ENCODE data around the gene FGF3.

FGF3 gene

DNA sequence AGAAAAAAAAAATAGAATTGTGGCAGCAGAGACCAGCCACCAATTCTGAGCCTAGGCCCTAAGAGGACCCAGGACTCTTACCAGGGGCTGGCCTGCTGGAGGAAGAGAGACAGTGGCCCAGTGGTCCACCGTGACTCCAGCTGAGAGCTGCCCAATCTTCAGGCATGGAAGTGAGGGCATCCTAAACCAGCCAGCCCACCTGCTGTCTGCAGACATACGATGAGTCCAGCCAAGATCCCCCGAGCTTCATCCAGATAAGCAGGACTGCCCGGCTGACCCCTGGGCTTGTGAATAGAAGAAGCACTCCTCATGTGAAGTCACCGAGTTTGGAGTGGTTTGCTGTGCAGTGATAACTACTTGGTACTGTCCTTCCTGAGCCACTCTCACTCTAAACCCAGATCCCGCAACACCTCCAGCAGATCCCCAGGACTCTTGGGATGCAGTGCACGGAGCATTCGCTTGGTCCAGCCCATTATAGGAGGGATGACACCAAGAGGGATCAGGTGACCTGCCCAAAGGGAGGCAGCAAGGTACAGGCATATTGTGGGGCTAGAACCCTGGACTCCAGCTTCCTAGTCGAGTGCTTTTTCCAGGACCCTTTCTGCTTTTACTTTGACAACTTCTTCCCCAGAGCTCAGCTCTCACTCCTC lies 41.7 kb upstream of the FGF3 start:
- Mint-ChIP-seq H3K4me3 (no peak overlapping the region), H3K27me3 (peaks cover 27 to 34% of the 10 kb centered on the region in 2 donors), H3K9me3 (peaks cover 0 to 1% of the 10 kb centered on the region in 2 donors), H3K36me3 (no peaks in the 10 kb centered on the region), H3K4me1 (peaks cover 0 to 3% of the 10 kb centered on the region in 2 donors), H3K27ac (no peak overlapping the region)
- ATAC-seq (replicated peaks), result no peak
- no peak for DNase-seq

DNA sequence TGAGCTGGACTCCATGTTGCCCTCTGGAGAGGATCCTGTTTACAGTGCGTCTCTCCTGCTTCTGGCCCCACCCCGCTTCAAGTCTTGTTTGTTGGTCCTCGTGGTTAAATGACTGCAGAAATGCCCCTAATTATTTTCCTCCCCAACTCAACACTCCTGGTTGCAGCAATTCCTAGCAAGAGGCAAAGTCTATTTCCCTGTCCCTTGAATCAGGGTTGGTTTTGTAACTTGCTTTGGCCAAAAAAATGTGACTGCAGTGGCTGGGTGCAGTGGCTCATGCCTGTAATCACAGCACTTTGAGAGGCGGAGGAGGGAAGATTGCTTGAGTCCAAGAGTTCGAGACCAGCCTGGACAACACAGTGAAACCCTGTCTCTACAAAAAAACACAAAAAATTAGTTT lies 41.0 kb upstream of the FGF3 start:
- Mint-ChIP-seq H3K27ac (no peak overlapping the region), H3K4me1 (peaks cover 0 to 3% of the 10 kb centered on the region in 2 donors), H3K4me3 (no peak overlapping the region), H3K36me3 (no peaks in the 10 kb centered on the region), H3K27me3 (peaks cover 25 to 34% of the 10 kb centered on the region in 2 donors), H3K9me3 (peaks cover 0 to 1% of the 10 kb centered on the region in 2 donors)
- DNase-seq (no peak), ATAC-seq (replicated peaks) (no peak)

- no peak overlapping the region for H3K4me3 Mint-ChIP-seq
- peaks cover 0 to 1% of the 10 kb centered on the region in 2 donors for H3K9me3 Mint-ChIP-seq
Observed at GRCh38 chr11:69859275-69859934, 40.2 kb upstream of the FGF3 start.

GRCh38 chr11:69855421-69855820 lies 36.2 kb upstream of the FGF3 start:
- no peak overlapping the region for H3K4me3 Mint-ChIP-seq
- peaks cover 0 to 1% of the 10 kb centered on the region in 2 donors for H3K9me3 Mint-ChIP-seq
- no peaks in the 10 kb centered on the region for H3K36me3 Mint-ChIP-seq
- H3K4me1 Mint-ChIP-seq, result peaks cover 0 to 3% of the 10 kb centered on the region in 2 donors
- H3K27ac Mint-ChIP-seq, result no peak overlapping the region
- H3K27me3 Mint-ChIP-seq, result peaks cover 16 to 20% of the 10 kb centered on the region in 2 donors
- no peak for DNase-seq
- no peak for ATAC-seq (replicated peaks)

More at GRCh38 chr11:69859275-69859934, 40.2 kb upstream of the FGF3 start:
- Mint-ChIP-seq H3K36me3 (no peaks in the 10 kb centered on the region), H3K4me1 (peaks cover 0 to 3% of the 10 kb centered on the region in 2 donors), H3K27ac (no peak overlapping the region), H3K27me3 (peaks cover 26 to 28% of the 10 kb centered on the region in 2 donors)
- ATAC-seq (replicated peaks) (no peak), DNase-seq (no peak)

DNA sequence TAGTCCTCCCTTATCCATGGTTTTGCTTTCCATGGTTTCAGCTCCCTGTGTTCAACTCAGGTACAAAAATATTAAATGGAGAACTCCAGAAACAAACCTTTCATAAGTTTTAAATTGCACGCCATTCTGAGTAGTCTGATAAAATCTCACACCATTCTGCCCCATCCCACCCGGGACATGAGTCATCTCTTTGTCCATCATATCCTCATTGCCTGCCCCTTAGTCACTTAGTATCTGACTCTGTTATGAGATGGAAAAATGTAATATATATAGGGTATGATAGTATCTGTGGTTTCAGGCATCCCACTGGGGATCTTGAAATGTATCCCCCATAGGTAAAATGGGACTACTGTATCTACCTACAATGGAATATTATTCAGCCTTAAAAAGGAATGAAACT lies 35.5 kb upstream of the FGF3 start:
- Mint-ChIP-seq H3K27me3 (peaks cover 21 to 24% of the 10 kb centered on the region in 2 donors), H3K4me1 (peaks cover 0 to 3% of the 10 kb centered on the region in 2 donors), H3K9me3 (peaks cover 0 to 1% of the 10 kb centered on the region in 2 donors), H3K27ac (no peak overlapping the region), H3K4me3 (no peak overlapping the region), H3K36me3 (no peaks in the 10 kb centered on the region)
- ATAC-seq (replicated peaks), result no peak
- no peak for DNase-seq

DNA sequence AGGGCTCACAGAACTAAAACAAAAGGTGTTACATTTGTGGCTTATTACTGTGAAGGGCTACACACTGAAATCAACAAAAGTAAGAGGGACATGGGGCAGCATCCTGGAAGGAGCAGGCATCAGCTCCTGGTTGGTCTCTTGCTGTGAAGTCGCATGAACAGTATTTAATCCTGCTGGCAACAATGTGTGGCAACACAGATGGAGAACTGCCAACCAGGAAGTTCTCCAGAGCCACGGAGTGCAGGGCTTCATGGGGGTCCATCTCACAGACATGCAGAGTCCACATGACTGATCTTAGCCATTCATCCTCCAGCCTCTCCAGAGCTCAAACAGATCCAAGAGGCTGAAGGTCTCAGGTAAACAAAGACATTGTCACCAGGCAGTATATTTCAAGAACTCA lies 32.8 kb upstream of the FGF3 start:
- DNase-seq (no peak), ATAC-seq (replicated peaks) (no peak)
- Mint-ChIP-seq H3K27me3 (peaks cover 26% of the 10 kb centered on the region in 2 donors), H3K9me3 (peaks cover 2 to 3% of the 10 kb centered on the region in 2 donors), H3K27ac (no peak overlapping the region), H3K4me3 (no peak overlapping the region), H3K36me3 (no peaks in the 10 kb centered on the region), H3K4me1 (no peaks in the 10 kb centered on the region)

DNA sequence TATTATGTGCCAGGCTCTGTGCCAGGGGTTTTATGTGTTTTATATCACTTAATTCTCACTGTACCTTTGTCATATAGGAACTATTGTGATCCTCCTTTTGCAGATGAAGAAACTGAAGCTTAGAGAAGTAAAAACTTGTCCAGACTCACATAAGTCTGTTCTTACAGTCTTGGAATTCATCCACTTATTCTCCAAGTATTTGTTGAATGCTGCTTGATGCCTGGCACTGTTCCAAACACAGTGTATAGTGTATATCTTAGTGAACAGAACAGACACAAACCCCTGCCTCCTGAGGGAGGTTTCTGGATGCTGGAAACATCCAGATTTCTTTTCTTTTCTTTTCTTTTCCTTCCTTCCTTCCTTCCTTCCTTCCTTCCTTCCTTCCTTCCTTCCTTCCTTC lies 29.0 kb upstream of the FGF3 start:
- ATAC-seq (replicated peaks) (no peak), DNase-seq (no peak)
- H3K27me3 Mint-ChIP-seq, result peaks cover 17 to 26% of the 10 kb centered on the region in 2 donors
- H3K27ac Mint-ChIP-seq, result no peak overlapping the region
- H3K36me3 Mint-ChIP-seq, result no peaks in the 10 kb centered on the region
- no peaks in the 10 kb centered on the region for H3K4me1 Mint-ChIP-seq
- peaks cover 2 to 3% of the 10 kb centered on the region in 2 donors for H3K9me3 Mint-ChIP-seq
- no peak overlapping the region for H3K4me3 Mint-ChIP-seq

GRCh38 chr11:69844396-69844795 lies 25.2 kb upstream of the FGF3 start:
- peaks cover 0 to 2% of the 10 kb centered on the region in 2 donors for H3K4me1 Mint-ChIP-seq
- no peak overlapping the region for H3K27ac Mint-ChIP-seq
- DNase-seq, result no peak
- no peaks in the 10 kb centered on the region for H3K36me3 Mint-ChIP-seq
- H3K4me3 Mint-ChIP-seq, result no peak overlapping the region
- no peak for ATAC-seq (replicated peaks)
- H3K27me3 Mint-ChIP-seq, result peaks cover 15 to 16% of the 10 kb centered on the region in 2 donors
- H3K9me3 Mint-ChIP-seq, result peaks cover 5 to 10% of the 10 kb centered on the region in 2 donors

- DNase-seq, result no peak
- ATAC-seq (replicated peaks), result no peak
- peaks cover 0 to 2% of the 10 kb centered on the region in 2 donors for H3K4me1 Mint-ChIP-seq
- H3K9me3 Mint-ChIP-seq, result peaks cover 3 to 7% of the 10 kb centered on the region in 2 donors
- H3K27ac Mint-ChIP-seq, result no peak overlapping the region
- no peak overlapping the region for H3K4me3 Mint-ChIP-seq
- H3K27me3 Mint-ChIP-seq, result peaks cover 11 to 13% of the 10 kb centered on the region in 2 donors
- no peaks in the 10 kb centered on the region for H3K36me3 Mint-ChIP-seq
Observed at GRCh38 chr11:69843529-69843921, 24.3 kb upstream of the FGF3 start.

- ATAC-seq (replicated peaks), result no peak
- H3K27me3 Mint-ChIP-seq, result peaks cover 13 to 16% of the 10 kb centered on the region in 2 donors
- no peaks in the 10 kb centered on the region for H3K36me3 Mint-ChIP-seq
- no peak overlapping the region for H3K27ac Mint-ChIP-seq
- DNase-seq, result no peak
- H3K4me1 Mint-ChIP-seq, result peaks cover 0 to 2% of the 10 kb centered on the region in 2 donors
- H3K4me3 Mint-ChIP-seq, result no peak overlapping the region
- peaks cover 3 to 7% of the 10 kb centered on the region in 2 donors for H3K9me3 Mint-ChIP-seq
Observed at GRCh38 chr11:69842746-69843528, 23.7 kb upstream of the FGF3 start.

DNA sequence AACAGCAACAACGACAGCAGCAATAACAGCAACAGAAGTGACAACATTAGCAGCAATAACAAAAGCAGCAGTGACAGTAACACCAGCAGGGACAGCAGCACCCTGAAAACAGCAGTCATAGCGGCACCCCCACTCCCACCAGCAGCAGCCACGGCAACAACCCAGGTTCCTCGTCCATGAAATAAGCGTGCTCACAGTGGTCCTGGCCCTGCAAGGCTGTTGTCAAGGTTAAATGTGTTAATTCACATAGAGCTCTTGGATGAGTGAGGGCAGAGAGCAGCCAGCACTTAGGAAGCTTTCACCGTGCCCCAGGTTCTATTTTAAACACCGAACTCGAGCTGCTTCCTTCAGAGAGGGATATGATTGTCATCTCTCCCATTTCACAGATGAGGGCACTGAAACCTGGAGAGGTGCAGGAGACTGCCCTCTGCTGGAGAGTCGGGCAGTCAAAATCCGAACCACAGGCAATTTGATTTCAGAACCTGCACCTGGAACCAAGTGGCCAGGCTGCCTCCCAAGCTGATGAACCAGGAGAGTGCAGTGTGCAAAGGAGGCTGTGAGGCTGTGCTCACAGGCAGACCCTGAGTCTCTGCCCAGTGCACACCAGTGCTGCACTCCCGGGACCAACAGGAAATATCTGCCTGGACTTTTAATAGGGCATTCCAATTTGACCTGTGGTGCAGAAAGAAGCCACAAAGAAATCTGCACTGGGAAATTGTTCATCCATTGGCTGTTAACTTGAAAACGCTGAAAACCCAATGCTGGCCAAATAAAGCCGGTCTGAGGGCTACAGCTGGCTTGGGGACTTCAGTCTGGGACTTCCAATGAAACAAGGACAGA lies 22.9 kb upstream of the FGF3 start:
- no peak overlapping the region for H3K4me3 Mint-ChIP-seq
- peaks cover 0 to 2% of the 10 kb centered on the region in 2 donors for H3K4me1 Mint-ChIP-seq
- no peak for ATAC-seq (replicated peaks)
- no peaks in the 10 kb centered on the region for H3K36me3 Mint-ChIP-seq
- DNase-seq, result no peak
- H3K27ac Mint-ChIP-seq, result no peak overlapping the region
- H3K9me3 Mint-ChIP-seq, result peaks cover 3 to 7% of the 10 kb centered on the region in 2 donors
- H3K27me3 Mint-ChIP-seq, result peaks cover 16 to 17% of the 10 kb centered on the region in 2 donors

DNA sequence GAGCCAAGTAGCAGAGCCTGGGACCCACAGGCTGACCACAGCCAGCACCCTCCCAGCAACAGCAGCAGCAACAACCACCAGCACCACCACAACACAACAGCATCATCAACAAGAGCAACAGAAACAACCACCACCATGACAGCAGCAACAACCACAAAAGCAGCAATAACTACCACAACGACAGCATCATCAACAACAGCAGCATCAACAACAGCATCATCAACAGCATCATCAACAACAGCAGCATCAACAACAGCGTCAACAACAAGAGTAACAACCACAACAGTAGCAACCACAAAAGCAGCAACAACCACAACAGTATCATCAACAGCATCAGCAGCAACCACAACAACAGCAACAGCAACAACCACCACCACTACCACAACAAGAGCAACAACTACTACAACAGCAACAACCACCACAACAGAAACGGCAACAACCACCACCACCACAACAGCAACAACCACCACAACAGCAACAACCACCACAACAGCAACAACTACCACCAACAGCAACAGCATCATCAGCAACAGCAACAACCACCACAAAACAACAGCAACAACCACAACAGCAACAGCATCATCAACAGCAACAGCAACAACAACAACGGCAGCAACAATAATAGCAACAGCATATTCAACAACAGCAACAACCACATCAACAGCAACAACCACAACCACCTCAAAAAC lies 22.1 kb upstream of the FGF3 start:
- peaks cover 3 to 7% of the 10 kb centered on the region in 2 donors for H3K9me3 Mint-ChIP-seq
- no peak for ATAC-seq (replicated peaks)
- H3K4me3 Mint-ChIP-seq, result no peak overlapping the region
- H3K27ac Mint-ChIP-seq, result no peak overlapping the region
- DNase-seq, result no peak
- H3K27me3 Mint-ChIP-seq, result peaks cover 20 to 21% of the 10 kb centered on the region in 2 donors
- no peaks in the 10 kb centered on the region for H3K36me3 Mint-ChIP-seq
- peaks cover 0 to 2% of the 10 kb centered on the region in 2 donors for H3K4me1 Mint-ChIP-seq

GRCh38 chr11:69840371-69841169 lies 21.4 kb upstream of the FGF3 start:
- H3K4me3 Mint-ChIP-seq, result no peak overlapping the region
- H3K36me3 Mint-ChIP-seq, result no peaks in the 10 kb centered on the region
- H3K4me1 Mint-ChIP-seq, result peaks cover 0 to 2% of the 10 kb centered on the region in 2 donors
- H3K9me3 Mint-ChIP-seq, result peaks cover 3 to 7% of the 10 kb centered on the region in 2 donors
- H3K27ac Mint-ChIP-seq, result no peak overlapping the region
- H3K27me3 Mint-ChIP-seq, result peaks cover 27 to 28% of the 10 kb centered on the region in 2 donors
- DNase-seq, result no peak
- no peak for ATAC-seq (replicated peaks)

Measured in stimulated activated naive B cell treated with anti-CD40 and anti-IgM and Interleukin-4, amounts not matched to agents 10 μg/mL and 1 μg/mL and 100 μg/mL, for 72 hours (primary cell).